GM23248 (cell line): ENCODE results near the gene MPND.

Experiments
- EZH2 ChIP-seq: fragments of 200-600 bp; sonication (generic); IDR thresholded peaks from 2 replicates; pipeline ENCODE4 v1.6.1; 2018; ENCODE audit warnings: antibody characterized with exemption, mild to moderate bottlenecking; ENCODE audit not compliant: insufficient read depth, poor library complexity, severe bottlenecking
- EZH2phosphoT487 ChIP-seq: fragments of 200-600 bp; sonication (generic); IDR thresholded peaks from 2 replicates; pipeline ENCODE4 v1.6.1; 2018; ENCODE audit warnings: antibody characterized with exemption, moderate library complexity, mild to moderate bottlenecking, low read depth; ENCODE audit not compliant: insufficient read depth

GRCh38 chr19:4388337-4389063, 45.1 kb downstream of the MPND start:
- TF ChIP-seq EZH2 (no peak), EZH2phosphoT487 (no peak)
